ENCODE results near the gene MRFAP1L1. TPM values are rescaled to one million over a fixed set of nuclear protein-coding genes. Genes with fewer than 3 reads are reported as not detected.
A peak's percentile ranks its signal among the peaks of the same experiment; 100 is the strongest.
"Not testable (repeated sequence)": the region's sequence is repeated elsewhere in the genome, so short reads cannot be mapped to it uniquely, and the experiment has no call there.

The MRFAP1L1 gene
- polyA plus RNA-seq (2011; rRNA removed) = 35.5 and 54.1 TPM in 2 replicates
- polyA minus RNA-seq (2011; rRNA and poly(A)+ RNA removed) = 10.0 and 14.4 TPM in 2 replicates

- ChIA-PET CTCF (interaction anchor here (0.6 to 2.1 kb wide), 6 partner anchors 11 to 359 kb away, joined by 3 to 7 read pairs (median 4); partner anchors contain the start of gene GRPEL1), POLR2A (interaction anchor here (0.6 kb wide), 1 partner anchor 41 kb away, joined by 9 read pairs; no protein-coding TSS in a partner anchor)
These were observed at the start of gene MRFAP1L1 for GRCh38 chr4:6709230-6710114. MRFAP1L1 (minus strand) TSS chr4:6709865; CDS start chr4:6709629, 236 bp downstream.

GRCh38 chr4:6758728-6759127, 49.1 kb upstream of the MRFAP1L1 start:
- no peak for TF ChIP-seq CTCF (IDR thresholded peaks at IDR 0.05; ENCODE audit: insufficient read depth, low read depth, low read length)
- POLR2A ChIA-PET = no interaction called here
- Histone ChIP-seq H3K27me3 (ENCODE audit: control insufficient read depth, insufficient read depth, low read length) (peaks cover 3% of the 10 kb centered on the region; the same call in 1 of the 2 replicates), H3K4me3 (ENCODE audit: low read depth, low read length) (no peak overlapping the region), H3K36me3 (ENCODE audit: control insufficient read depth, insufficient read depth, low read length) (no peaks in the 10 kb centered on the region)
- DNase-seq (ENCODE audit: low read depth) = no peak
- CTCF ChIA-PET = no interaction called here

More at GRCh38 chr4:6709230-6710114, at the start of gene MRFAP1L1:
- Histone ChIP-seq H3K27me3 (ENCODE audit: control insufficient read depth, insufficient read depth, low read length) (no peaks in the 10 kb centered on the region), H3K4me3 (ENCODE audit: low read depth, low read length) (peak within 1 kb of the TSS; percentile 81), H3K36me3 (ENCODE audit: control insufficient read depth, insufficient read depth, low read length) (no peaks in the 10 kb centered on the region)
- TF ChIP-seq CTCF (IDR thresholded peaks at IDR 0.05; ENCODE audit: insufficient read depth, low read depth, low read length) = peak; percentile 27; the same call in 1 of the 2 replicates
- DNase-seq (ENCODE audit: low read depth) = peak; percentile 80

- H3K27me3 ChIP-seq (ENCODE audit: control insufficient read depth, insufficient read depth, low read length); H3K4me3 ChIP-seq (ENCODE audit: low read depth, low read length); CTCF ChIA-PET; H3K36me3 ChIP-seq (ENCODE audit: control insufficient read depth, insufficient read depth, low read length); POLR2A ChIA-PET; DNase-seq (ENCODE audit: low read depth): not testable (repeated sequence)
These were observed 46.7 kb upstream of the MRFAP1L1 start for GRCh38 chr4:6756345-6756744.

- no peak for DNase-seq (ENCODE audit: low read depth)
- POLR2A ChIA-PET = no interaction called here
- H3K36me3 ChIP-seq (ENCODE audit: control insufficient read depth, insufficient read depth, low read length) = no peaks in the 10 kb centered on the region
These were observed 45.6 kb upstream of the MRFAP1L1 start for GRCh38 chr4:6755088-6755753.

GRCh38 chr4:6754481-6755087, 44.9 kb upstream of the MRFAP1L1 start:
- no peaks in the 10 kb centered on the region for H3K36me3 ChIP-seq (ENCODE audit: control insufficient read depth, insufficient read depth, low read length)
- ChIA-PET POLR2A (no interaction called here), CTCF (no interaction called here)
- no peaks in the 10 kb centered on the region for H3K27me3 ChIP-seq (ENCODE audit: control insufficient read depth, insufficient read depth, low read length)
- DNase-seq (ENCODE audit: low read depth) = no peak
- TF ChIP-seq CTCF (IDR thresholded peaks at IDR 0.05; ENCODE audit: insufficient read depth, low read depth, low read length) = no peak
- H3K4me3 ChIP-seq (ENCODE audit: low read depth, low read length) = no peak overlapping the region

More at GRCh38 chr4:6755088-6755753, 45.6 kb upstream of the MRFAP1L1 start:
- CTCF ChIA-PET = no interaction called here
- H3K4me3 ChIP-seq (ENCODE audit: low read depth, low read length) = no peak overlapping the region
- no peaks in the 10 kb centered on the region for H3K27me3 ChIP-seq (ENCODE audit: control insufficient read depth, insufficient read depth, low read length)
- TF ChIP-seq CTCF (IDR thresholded peaks at IDR 0.05; ENCODE audit: insufficient read depth, low read depth, low read length) = no peak
